Mesothelial cell of epicardium (in vitro differentiated cells): ENCODE data around the gene LLGL1. TPM values are rescaled to one million over a fixed set of nuclear protein-coding genes. Genes with fewer than 3 reads are reported as not detected.

Experiments used
- DNase-seq, 2 experiments: peaks; one replicate each; pipeline ENCODE4 v3.0.0; 2021; ENCODE audit warnings: low spot score in 2 of 2; ENCODE audit not compliant: unreplicated experiment in 2 of 2
- H3K27ac Mint-ChIP-seq: 2 replicates; pipeline ENCODE4 v1.8.0; 2021; ENCODE audit warnings: mixed read lengths
- H3K27me3 Mint-ChIP-seq: 2 replicates; pipeline ENCODE4 v1.8.0; 2021; ENCODE audit warnings: low read depth, mixed read lengths
- H3K36me3 Mint-ChIP-seq: 2 replicates; pipeline ENCODE4 v1.8.0; 2021; ENCODE audit warnings: mixed read lengths
- H3K4me1 Mint-ChIP-seq: 2 replicates; pipeline ENCODE4 v1.8.0; 2021; ENCODE audit warnings: mixed read lengths
- H3K4me3 Mint-ChIP-seq: 2 replicates; pipeline ENCODE4 v1.8.0; 2021; ENCODE audit warnings: mild to moderate bottlenecking, moderate library complexity, mixed read lengths
- H3K9me3 Mint-ChIP-seq: 2 replicates; pipeline ENCODE4 v1.8.0; 2021; ENCODE audit warnings: mixed read lengths
- CTCF ChIP-seq: fragments of 200-600 bp; sonication (generic); IDR thresholded peaks from one replicate; pipeline ENCODE4 v1.5.0; 2021; ENCODE audit warnings: antibody characterized with exemption; ENCODE audit not compliant: unreplicated experiment
- total RNA-seq: library from RNA; stranded (reverse); gene quantifications from 3 replicates; pipeline ENCODE4 v1.2.1, GENCODE V29; 2021

The LLGL1 gene
- total RNA-seq, 1 donor from 2014 or later: 72.1 TPM

DNA sequence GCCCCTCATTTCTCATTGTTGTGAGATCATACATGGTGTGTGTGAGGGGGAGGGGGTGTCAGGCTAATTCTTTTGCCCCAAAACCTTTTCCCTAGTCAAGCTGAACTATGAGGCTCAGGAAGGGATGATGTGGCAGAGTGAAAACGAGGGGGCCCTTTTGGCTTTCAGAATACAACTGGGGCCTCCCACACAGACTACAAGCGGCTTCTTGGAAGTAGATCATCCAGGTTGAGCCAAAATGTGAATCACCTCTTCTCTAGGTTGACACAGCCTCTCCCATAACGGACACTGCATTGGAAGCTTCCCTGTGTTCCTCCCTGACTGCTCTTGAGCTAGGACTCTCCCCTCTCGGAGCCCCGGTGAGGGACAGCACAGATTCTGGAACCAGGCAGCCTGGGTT, 44.1 kb upstream of the LLGL1 start:
- Mint-ChIP-seq H3K4me3 (no peak overlapping the region), H3K36me3 (no peaks in the 10 kb centered on the region), H3K4me1 (peaks cover 34% of the 10 kb centered on the region), H3K9me3 (no peaks in the 10 kb centered on the region), H3K27ac (peak overlapping the region; percentile 98), H3K27me3 (no peaks in the 10 kb centered on the region)
- no peak for DNase-seq
- no peak for TF ChIP-seq CTCF

DNA sequence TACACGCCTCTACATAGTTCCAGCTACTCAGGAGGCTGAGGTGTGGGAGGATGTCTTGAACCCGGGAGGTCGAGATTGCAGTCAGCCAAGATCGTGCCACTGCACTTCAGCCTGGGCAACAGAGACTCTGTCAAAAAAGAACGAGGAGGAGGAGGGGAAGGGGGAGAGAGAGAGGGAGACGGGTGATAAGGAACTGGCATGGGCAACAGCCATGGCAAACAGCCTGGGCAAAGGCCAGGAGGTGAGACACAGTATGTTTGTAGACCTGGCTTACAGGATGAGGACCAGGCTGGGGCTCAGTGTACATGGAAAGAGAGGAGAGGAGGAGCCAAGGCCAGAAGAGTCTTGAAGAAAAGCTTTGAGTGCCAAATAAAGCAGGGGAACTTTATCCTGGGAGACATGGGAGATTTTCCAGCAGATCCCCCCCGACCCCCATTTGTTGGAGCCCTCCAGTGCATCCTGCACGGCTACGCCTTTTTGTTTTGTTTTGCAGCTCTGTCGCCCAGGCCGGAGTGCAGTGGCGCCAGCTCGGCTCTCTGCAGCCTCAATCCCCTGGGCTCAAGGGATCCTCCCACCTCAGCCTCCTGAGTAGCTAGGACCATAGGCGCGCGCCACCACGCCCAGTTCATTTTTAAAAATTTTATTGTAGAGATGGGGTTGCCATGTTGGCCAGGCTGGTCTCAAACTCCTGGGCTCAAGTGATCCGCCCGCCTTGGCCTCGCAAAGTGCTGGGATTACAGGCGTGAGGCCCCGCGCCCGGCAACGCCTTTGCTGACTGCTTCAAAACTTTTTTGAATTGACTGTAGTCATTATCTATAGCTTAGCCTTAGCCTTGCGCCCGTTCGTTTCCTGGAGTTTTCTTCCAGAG, 43.1 kb upstream of the LLGL1 start:
- H3K27me3 Mint-ChIP-seq: no peaks in the 10 kb centered on the region
- TF ChIP-seq CTCF: no peak
- H3K4me3 Mint-ChIP-seq: peak overlapping the region; percentile 95
- DNase-seq: no peak
- H3K4me1 Mint-ChIP-seq: peaks cover 43% of the 10 kb centered on the region
- no peaks in the 10 kb centered on the region for H3K36me3 Mint-ChIP-seq
- H3K9me3 Mint-ChIP-seq: no peaks in the 10 kb centered on the region
- peak overlapping the region; percentile 98 for H3K27ac Mint-ChIP-seq

DNA sequence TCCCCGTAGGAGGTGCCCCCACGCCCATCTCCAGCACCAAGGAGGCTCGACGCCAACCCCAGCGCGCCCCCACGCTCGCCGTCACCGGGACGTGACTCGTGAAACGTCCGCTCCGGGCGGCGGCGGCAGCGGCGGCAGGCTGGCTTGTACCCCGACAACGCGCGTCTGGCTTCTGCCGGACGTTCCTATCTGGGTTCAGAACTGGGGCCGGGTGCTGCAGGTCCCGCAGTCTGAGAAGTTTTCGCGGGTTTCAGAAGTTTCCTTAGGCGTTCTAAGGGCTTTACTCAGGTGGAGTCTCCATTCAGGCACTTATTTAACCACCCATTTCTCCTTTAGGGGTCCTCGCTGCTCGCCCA, 42.5 kb upstream of the LLGL1 start:
- Mint-ChIP-seq H3K4me3 (peak overlapping the region; percentile 95), H3K36me3 (no peaks in the 10 kb centered on the region), H3K4me1 (peaks cover 50% of the 10 kb centered on the region), H3K27ac (peak overlapping the region; percentile 98), H3K27me3 (no peaks in the 10 kb centered on the region), H3K9me3 (no peaks in the 10 kb centered on the region)
- no peak for TF ChIP-seq CTCF
- peak; percentile 60 to 80 for DNase-seq

GRCh38 chr17:18183334-18184142, 41.9 kb upstream of the LLGL1 start, which contains the start of gene ALKBH5:
Gene ALKBH5, plus strand, starts transcription at chr17:18183828. Its CDS starts 416 bp downstream, at chr17:18184244.
- H3K4me3 Mint-ChIP-seq: peak within 1 kb of the TSS; percentile 95
- peak within 1 kb of the TSS; percentile 98 for H3K27ac Mint-ChIP-seq
- no peaks in the 10 kb centered on the region for H3K9me3 Mint-ChIP-seq
- H3K27me3 Mint-ChIP-seq: no peaks in the 10 kb centered on the region
- peak; percentile 98 to 99 for DNase-seq
- peaks cover 5% of the 10 kb centered on the region for H3K36me3 Mint-ChIP-seq
- peaks cover 55% of the 10 kb centered on the region for H3K4me1 Mint-ChIP-seq
- TF ChIP-seq CTCF: peak; percentile 42

DNA sequence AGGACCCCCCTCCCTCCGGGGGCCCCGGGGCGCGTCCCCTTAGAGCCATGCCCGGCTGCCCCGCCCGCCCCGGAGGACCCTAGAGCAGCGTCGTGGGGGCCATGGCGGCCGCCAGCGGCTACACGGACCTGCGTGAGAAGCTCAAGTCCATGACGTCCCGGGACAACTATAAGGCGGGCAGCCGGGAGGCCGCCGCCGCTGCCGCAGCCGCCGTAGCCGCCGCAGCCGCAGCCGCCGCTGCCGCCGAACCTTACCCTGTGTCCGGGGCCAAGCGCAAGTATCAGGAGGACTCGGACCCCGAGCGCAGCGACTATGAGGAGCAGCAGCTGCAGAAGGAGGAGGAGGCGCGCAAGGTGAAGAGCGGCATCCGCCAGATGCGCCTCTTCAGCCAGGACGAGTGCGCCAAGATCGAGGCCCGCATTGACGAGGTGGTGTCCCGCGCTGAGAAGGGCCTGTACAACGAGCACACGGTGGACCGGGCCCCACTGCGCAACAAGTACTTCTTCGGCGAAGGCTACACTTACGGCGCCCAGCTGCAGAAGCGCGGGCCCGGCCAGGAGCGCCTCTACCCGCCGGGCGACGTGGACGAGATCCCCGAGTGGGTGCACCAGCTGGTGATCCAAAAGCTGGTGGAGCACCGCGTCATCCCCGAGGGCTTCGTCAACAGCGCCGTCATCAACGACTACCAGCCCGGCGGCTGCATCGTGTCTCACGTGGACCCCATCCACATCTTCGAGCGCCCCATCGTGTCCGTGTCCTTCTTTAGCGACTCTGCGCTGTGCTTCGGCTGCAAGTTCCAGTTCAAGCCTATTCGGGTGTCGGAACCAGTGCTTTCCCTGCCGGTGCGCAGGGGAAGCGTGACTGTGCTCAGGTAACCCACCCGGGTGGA, 41.0 kb upstream of the LLGL1 start:
- peak overlapping the region; percentile 95 for H3K4me3 Mint-ChIP-seq
- H3K27me3 Mint-ChIP-seq: no peaks in the 10 kb centered on the region
- TF ChIP-seq CTCF: no peak
- no peaks in the 10 kb centered on the region for H3K9me3 Mint-ChIP-seq
- H3K36me3 Mint-ChIP-seq: peaks cover 6% of the 10 kb centered on the region
- peaks cover 53% of the 10 kb centered on the region for H3K4me1 Mint-ChIP-seq
- DNase-seq: peak; percentile 30 to 54
- peak overlapping the region; percentile 85 for H3K27ac Mint-ChIP-seq
